ENCODE data around the gene CIT. TPM values are rescaled to one million over a fixed set of nuclear protein-coding genes. Genes with fewer than 3 reads are reported as not detected.

CIT gene
- total and polyA plus RNA-seq, 8 donors: 7.0 to 33.2 (median 20.8) TPM

GRCh38 chr12:119742700-119743099 lies 134.4 kb downstream of the CIT start:
- H3K4me3 ChIP-seq: no peak overlapping the region
- peaks cover 0 to 23% of the 10 kb centered on the region in 2 donors for H3K9me3 ChIP-seq
- DNase-seq (no peak), ATAC-seq (no peak)
- intact Hi-C loops (cut with DNase I): no loop called here
- no peaks in the 10 kb centered on the region for H3K4me1 ChIP-seq
- TF ChIP-seq CTCF (IDR thresholded peaks at IDR 0.05): no peak
- H3K27ac ChIP-seq: no peak overlapping the region
- H3K36me3 ChIP-seq: no peaks in the 10 kb centered on the region
- H3K27me3 ChIP-seq: no peaks in the 10 kb centered on the region

- Histone ChIP-seq H3K27ac (no peak overlapping the region), H3K36me3 (no peaks in the 10 kb centered on the region), H3K27me3 (no peaks in the 10 kb centered on the region), H3K4me1 (no peaks in the 10 kb centered on the region), H3K4me3 (no peak overlapping the region), H3K9me3 (peaks cover 0 to 16% of the 10 kb centered on the region in 2 donors)
- ATAC-seq: no peak
- intact Hi-C loops (cut with DNase I): no loop called here
- peak in 1 of 4 donors; percentile 9 for DNase-seq
- TF ChIP-seq CTCF (IDR thresholded peaks at IDR 0.05): no peak
These were observed 136.3 kb downstream of the CIT start for GRCh38 chr12:119740830-119741229.

- ATAC-seq: peak; percentile 62
- Histone ChIP-seq H3K4me1 (no peaks in the 10 kb centered on the region), H3K9me3 (no peaks in the 10 kb centered on the region), H3K36me3 (peaks cover 0 to 19% of the 10 kb centered on the region in 2 donors), H3K27me3 (no peaks in the 10 kb centered on the region), H3K4me3 (no peak overlapping the region), H3K27ac (no peak overlapping the region)
- TF ChIP-seq CTCF (IDR thresholded peaks at IDR 0.05): no peak
- no peak for DNase-seq
- intact Hi-C loops (cut with DNase I): no loop called here
These were observed 142.0 kb downstream of the CIT start for GRCh38 chr12:119735079-119735478.

- Histone ChIP-seq H3K9me3 (no peaks in the 10 kb centered on the region), H3K36me3 (peaks cover 0 to 19% of the 10 kb centered on the region in 2 donors), H3K27me3 (no peaks in the 10 kb centered on the region), H3K4me3 (no peak overlapping the region), H3K27ac (no peak overlapping the region), H3K4me1 (no peaks in the 10 kb centered on the region)
- ATAC-seq (no peak), DNase-seq (no peak)
- no peak for TF ChIP-seq CTCF (IDR thresholded peaks at IDR 0.05)
- intact Hi-C loops (cut with DNase I): no loop called here
These were observed 146.7 kb downstream of the CIT start for GRCh38 chr12:119730381-119730780.

GRCh38 chr12:119729871-119730270 lies 147.2 kb downstream of the CIT start:
- Histone ChIP-seq H3K27me3 (no peaks in the 10 kb centered on the region), H3K36me3 (peaks cover 0 to 17% of the 10 kb centered on the region in 2 donors), H3K4me3 (no peak overlapping the region), H3K27ac (no peak overlapping the region), H3K9me3 (no peaks in the 10 kb centered on the region), H3K4me1 (no peaks in the 10 kb centered on the region)
- DNase-seq: no peak
- no peak for TF ChIP-seq CTCF (IDR thresholded peaks at IDR 0.05)
- ATAC-seq: no peak
- intact Hi-C loops (cut with DNase I): no loop called here

Data from left lung (tissue), 10 donors.